OCI-LY1 (cell line): ENCODE results near the gene SLC37A1.

Experiments used
- H2AFZ ChIP-seq: fragments of 200-600 bp; sonication (generic), shearing (Covaris generic); 2 replicates; pipeline ENCODE4 v1.6.0; 2014; ENCODE audit warnings: antibody characterized with exemption, mild to moderate bottlenecking, low read length
- H3F3A ChIP-seq: fragments of 200-600 bp; sonication (generic), shearing (Covaris generic); 2 replicates; pipeline ENCODE4 v1.6.0; 2014; ENCODE audit warnings: mild to moderate bottlenecking, antibody characterized with exemption, low read length, moderate library complexity; ENCODE audit not compliant: insufficient read depth
- H3K27ac ChIP-seq: fragments of 200-600 bp; sonication (generic); 2 replicates; pipeline ENCODE4 v1.5.1; 2014; ENCODE audit warnings: low read length, mixed run types, mild to moderate bottlenecking, low read depth; ENCODE audit not compliant: poor library complexity, severe bottlenecking
- H3K27me3 ChIP-seq: fragments of 200-600 bp; sonication (generic); 2 replicates; pipeline ENCODE4 v1.6.0; 2014; ENCODE audit warnings: antibody characterized with exemption, mild to moderate bottlenecking, low read length, moderate library complexity; ENCODE audit not compliant: insufficient read depth
- H3K36me3 ChIP-seq: fragments of 200-600 bp; sonication (generic); 2 replicates; pipeline ENCODE4 v1.6.1; 2014; ENCODE audit warnings: mild to moderate bottlenecking, antibody characterized with exemption, low read length, moderate library complexity, mixed read lengths; ENCODE audit not compliant: insufficient read depth
- H3K4me1 ChIP-seq: fragments of 200-600 bp; sonication (generic); 2 replicates; pipeline ENCODE4 v1.5.1; 2014; ENCODE audit warnings: mild to moderate bottlenecking, low read length, moderate library complexity; ENCODE audit not compliant: insufficient read depth, severe bottlenecking
- H3K4me2 ChIP-seq: fragments of 200-600 bp; sonication (generic), shearing (Covaris generic); 2 replicates; pipeline ENCODE4 v1.6.1; 2014; ENCODE audit warnings: low read length
- H3K4me3 ChIP-seq: fragments of 200-600 bp; sonication (generic); 2 replicates; pipeline ENCODE4 v1.5.1; 2014; ENCODE audit warnings: low read length, low read depth, mild to moderate bottlenecking, mixed read lengths; ENCODE audit not compliant: poor library complexity, severe bottlenecking
- H3K79me2 ChIP-seq: fragments of 200-600 bp; shearing (Covaris generic); 2 replicates; pipeline ENCODE4 v1.6.1; 2016; ENCODE audit warnings: mixed run types, low read length, mixed read lengths; ENCODE audit not compliant: insufficient read depth
- H3K9ac ChIP-seq: fragments of 200-600 bp; sonication (generic), shearing (Covaris generic); 2 replicates; pipeline ENCODE4 v1.6.1; 2014; ENCODE audit warnings: mild to moderate bottlenecking, low read length, mixed read lengths
- H3K9me2 ChIP-seq: fragments of 200-600 bp; sonication (generic), shearing (Covaris generic); 2 replicates; pipeline ENCODE4 v1.6.1; 2014; ENCODE audit warnings: low read depth, mild to moderate bottlenecking, low read length, mixed read lengths
- H3K9me3 ChIP-seq: fragments of 200-600 bp; shearing (Covaris generic); 2 replicates; pipeline ENCODE4 v1.6.1; 2014; ENCODE audit warnings: low read length, mixed read lengths
- H4K20me1 ChIP-seq: fragments of 200-600 bp; sonication (generic), shearing (Covaris generic); 2 replicates; pipeline ENCODE4 v1.6.0; 2016; ENCODE audit warnings: mild to moderate bottlenecking, low read length; ENCODE audit not compliant: insufficient read depth
- CTCF ChIP-seq: fragments of 200-600 bp; sonication (generic), shearing (Covaris generic); IDR thresholded peaks from 2 replicates; pipeline ENCODE4 v1.5.1; 2017; ENCODE audit warnings: mild to moderate bottlenecking, antibody characterized with exemption, low read length, moderate library complexity, mixed read lengths
- EZH2 ChIP-seq: fragments of 200-600 bp; sonication (generic), shearing (Covaris generic); IDR thresholded peaks from 2 replicates; pipeline ENCODE4 v1.8.0; 2017; ENCODE audit warnings: borderline replicate concordance, mixed run types, mild to moderate bottlenecking, antibody characterized with exemption, low read length, moderate library complexity, mixed read lengths

SLC37A1 gene

DNA sequence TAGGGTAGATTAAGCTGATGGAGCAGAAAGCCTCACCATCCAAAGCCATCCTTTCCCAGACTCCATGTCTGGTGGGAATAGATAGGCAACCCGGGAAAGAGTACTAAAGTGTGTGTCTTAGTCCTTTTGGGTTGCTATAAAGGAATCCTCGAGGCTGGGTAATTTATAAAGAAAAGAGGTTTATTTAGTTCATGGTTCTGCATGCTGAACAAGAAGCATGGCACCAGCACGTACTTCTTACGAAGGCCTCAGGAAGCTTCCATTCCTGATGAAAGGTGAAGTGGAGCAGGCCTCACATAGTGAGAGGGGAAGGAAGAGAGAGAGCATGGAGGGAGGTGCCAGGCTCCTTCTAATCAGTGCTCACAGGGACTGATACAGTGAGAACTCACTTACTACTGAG is 6.2 kb upstream of the SLC37A1 start:
- peaks cover 23% of the 10 kb centered on the region for H3K4me1 ChIP-seq
- H3K9me3 ChIP-seq: no peaks in the 10 kb centered on the region
- no peaks in the 10 kb centered on the region for H3K9me2 ChIP-seq
- no peaks in the 10 kb centered on the region for H4K20me1 ChIP-seq
- no peak overlapping the region for H3K9ac ChIP-seq
- H3K79me2 ChIP-seq: no peaks in the 10 kb centered on the region
- H3K27ac ChIP-seq: no peak overlapping the region
- TF ChIP-seq EZH2 (no peak), CTCF (no peak)
- no peak overlapping the region for H2AFZ ChIP-seq
- H3F3A ChIP-seq: no peaks in the 10 kb centered on the region
- no peaks in the 10 kb centered on the region for H3K27me3 ChIP-seq
- H3K4me3 ChIP-seq: no peak overlapping the region
- no peaks in the 10 kb centered on the region for H3K36me3 ChIP-seq
- H3K4me2 ChIP-seq: no peak overlapping the region

- Histone ChIP-seq H3F3A (no peaks in the 10 kb centered on the region), H3K79me2 (no peaks in the 10 kb centered on the region), H3K4me2 (no peak overlapping the region), H2AFZ (no peak overlapping the region), H3K36me3 (no peaks in the 10 kb centered on the region), H3K4me3 (no peak overlapping the region), H3K4me1 (peaks cover 27% of the 10 kb centered on the region), H3K9me3 (no peaks in the 10 kb centered on the region), H3K9ac (no peak overlapping the region), H3K27ac (no peak overlapping the region), H3K27me3 (no peaks in the 10 kb centered on the region), H3K9me2 (no peaks in the 10 kb centered on the region), H4K20me1 (no peaks in the 10 kb centered on the region)
- TF ChIP-seq CTCF: no peak
- TF ChIP-seq EZH2: no peak
Observed at GRCh38 chr21:42508371-42508770, 5.3 kb upstream of the SLC37A1 start.

DNA sequence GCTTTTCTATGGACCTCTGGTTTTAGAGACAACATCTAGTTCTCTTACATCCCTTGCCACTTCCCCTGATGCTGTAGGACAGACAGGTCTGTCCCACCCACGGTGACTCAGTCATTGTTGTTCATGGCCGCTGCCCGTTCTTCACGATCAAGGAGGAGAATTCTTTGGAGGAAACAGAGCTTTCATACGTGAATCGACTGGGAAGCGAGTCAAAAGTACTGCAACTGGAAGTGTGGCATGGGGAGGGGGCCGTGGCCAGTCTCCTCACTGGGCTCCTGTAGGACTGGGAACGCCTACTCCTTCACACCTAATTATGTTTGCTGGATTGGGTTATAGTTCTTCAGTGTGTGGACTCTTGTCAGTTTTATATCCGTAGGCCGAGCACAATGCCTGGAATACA is 4.4 kb upstream of the SLC37A1 start:
- Histone ChIP-seq H3K4me2 (no peak overlapping the region), H4K20me1 (no peaks in the 10 kb centered on the region), H3K27me3 (no peaks in the 10 kb centered on the region), H3K4me3 (no peak overlapping the region), H3K4me1 (peaks cover 18% of the 10 kb centered on the region), H3K27ac (no peak overlapping the region), H2AFZ (no peak overlapping the region), H3K36me3 (no peaks in the 10 kb centered on the region), H3K9ac (no peak overlapping the region), H3K79me2 (no peaks in the 10 kb centered on the region), H3K9me3 (no peaks in the 10 kb centered on the region), H3F3A (no peaks in the 10 kb centered on the region), H3K9me2 (no peaks in the 10 kb centered on the region)
- TF ChIP-seq EZH2 (no peak), CTCF (no peak)
